ENCODE results near the gene CACNA2D2.

The CACNA2D2 gene

DNA sequence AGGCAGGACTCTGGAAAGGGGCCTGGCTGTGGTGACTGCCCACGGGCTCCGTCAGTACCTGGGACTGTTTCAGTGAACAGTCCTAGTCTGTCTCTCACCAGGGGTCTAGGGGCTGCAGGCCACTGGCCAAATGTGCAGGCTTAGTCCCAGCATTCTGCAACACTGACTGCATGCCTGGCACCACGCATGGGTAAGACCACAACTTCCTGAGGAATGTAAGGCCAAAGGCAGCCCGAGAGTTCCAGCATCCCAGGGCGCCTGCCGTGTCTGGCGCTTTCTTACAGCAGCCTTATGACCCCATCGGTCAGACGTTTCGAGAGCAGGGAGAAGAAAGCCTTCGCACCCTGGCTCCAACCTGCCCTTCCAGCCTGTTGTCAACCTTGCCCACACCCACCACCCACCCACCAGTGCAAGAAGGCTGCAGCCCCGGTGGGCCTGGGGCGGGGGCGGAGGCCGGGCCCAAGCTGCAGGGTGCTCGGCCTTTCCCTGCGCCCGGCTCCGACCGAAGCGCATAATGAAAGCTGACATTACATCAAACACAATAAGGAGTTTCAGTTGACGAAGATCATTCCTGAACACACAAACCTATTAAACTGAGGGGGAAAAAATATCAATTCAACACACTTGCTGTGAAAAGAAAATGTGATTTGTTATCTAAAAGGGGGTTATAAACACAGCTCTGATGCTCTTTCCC is 114.6 kb downstream of the CACNA2D2 start:
- DNase-seq, result no peak

DNA sequence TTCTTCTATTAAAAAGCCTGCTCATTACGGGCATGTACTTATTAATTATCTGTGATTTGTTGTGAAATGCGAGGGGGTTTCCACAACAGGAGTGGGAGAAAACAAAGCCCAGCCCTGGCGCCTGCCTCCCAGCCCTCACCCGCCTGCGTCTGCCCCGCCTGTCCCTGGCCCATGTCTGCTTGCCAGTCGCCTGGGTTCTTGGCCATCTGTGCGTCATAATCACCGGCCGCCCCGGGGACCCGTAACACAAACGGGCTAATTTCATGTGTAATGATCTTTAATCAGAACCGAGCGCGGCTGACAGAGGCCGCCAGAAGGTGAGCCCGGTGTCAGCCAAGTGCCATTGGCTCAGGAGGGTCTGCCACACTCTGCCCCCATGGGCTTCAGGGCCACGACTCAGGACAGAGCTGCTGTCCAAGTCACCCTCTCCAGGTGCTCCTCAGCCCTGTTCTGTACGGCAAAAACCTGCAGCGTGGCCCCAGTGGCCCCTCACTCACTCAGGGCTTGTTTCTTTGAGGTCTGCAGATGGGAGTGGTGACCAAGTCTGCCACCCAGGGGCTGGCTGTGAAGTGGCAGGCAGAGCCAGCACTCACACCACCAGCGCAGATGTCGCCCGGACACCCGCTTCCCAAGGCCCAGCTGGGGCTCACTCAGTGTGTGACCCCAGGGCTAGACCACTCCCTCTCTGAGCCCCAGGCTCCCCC is 115.3 kb downstream of the CACNA2D2 start:
- peak; percentile 58 for DNase-seq

DNA sequence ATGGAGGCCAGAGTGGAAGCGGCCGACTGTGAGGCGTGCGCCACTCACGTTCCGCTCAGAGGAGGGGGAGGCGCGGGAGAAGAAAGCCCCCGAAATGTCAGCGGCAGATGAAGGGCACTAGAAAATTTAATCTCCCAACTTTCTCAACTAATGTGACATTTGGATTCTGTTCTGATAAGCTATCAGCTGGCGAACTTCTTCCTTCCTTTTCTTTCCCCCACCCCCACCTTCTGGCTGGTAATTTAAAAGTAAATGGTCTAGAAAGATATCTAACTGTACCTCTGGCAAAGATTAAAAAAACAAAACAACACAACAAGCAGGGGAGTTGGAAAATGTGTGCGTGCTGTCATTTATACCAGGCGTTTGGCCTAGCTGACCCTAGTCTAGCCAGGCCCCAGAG is 117.7 kb downstream of the CACNA2D2 start:
- peak; percentile 70 for DNase-seq

DNA sequence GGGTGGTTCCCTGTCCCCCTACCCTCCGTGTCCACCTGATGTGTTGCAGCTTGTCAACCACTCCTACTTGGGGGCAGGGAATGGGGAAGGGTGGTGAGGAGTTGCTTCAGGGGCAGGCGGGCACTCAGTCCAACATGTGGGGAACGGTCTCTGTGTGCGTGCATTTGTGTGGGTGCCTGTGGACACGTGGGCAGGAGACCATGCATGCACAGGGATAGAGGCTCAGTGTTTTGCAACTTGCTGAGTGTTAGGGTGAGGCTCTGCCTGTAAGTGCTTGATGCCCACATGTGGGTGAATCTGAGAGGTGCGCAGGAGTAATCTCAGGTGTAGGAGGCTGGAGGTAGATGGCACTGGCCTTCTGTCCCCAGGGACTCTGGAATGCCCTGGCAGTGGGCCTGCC is 119.7 kb downstream of the CACNA2D2 start:
- no peak for DNase-seq

DNA sequence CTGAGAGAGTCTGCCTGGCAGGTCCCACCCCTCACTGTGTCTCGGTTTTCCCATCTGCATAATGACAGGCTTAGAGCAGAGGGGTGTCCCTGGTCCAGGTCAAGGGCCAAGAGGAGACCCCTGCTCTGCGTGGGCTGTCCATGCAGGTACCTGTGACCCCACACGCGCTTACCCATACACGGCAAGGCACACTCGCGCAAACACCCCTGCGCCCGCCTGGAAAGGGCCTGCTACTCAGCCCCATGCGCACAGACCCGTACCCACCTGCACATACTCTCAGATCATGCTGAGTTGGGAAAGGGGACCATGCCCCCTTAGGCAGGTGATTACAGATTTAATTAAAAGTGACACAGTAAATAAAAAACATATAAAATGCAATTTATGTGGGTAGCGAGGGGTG is 120.7 kb downstream of the CACNA2D2 start:
- no peak for DNase-seq

DNA sequence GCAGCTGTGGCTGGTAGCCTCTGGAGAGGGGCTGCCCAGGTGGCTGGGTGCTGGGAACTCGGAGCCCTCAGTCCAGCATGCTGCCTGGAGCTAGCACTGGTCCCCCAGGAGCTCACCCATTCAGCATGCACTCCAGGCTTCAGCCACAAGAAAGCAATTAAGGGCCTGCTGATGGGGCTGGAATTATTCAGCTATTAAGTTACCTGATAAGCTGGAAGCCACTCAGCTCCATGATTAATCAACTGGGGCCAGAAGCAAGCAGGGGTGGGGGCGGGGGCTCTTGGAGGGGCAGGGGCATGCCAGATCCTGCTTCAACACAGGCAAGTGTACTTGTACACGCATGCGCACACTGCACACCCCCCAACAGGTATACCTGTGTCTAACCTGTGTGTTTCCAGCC is 122.1 kb downstream of the CACNA2D2 start:
- DNase-seq, result no peak

DNA sequence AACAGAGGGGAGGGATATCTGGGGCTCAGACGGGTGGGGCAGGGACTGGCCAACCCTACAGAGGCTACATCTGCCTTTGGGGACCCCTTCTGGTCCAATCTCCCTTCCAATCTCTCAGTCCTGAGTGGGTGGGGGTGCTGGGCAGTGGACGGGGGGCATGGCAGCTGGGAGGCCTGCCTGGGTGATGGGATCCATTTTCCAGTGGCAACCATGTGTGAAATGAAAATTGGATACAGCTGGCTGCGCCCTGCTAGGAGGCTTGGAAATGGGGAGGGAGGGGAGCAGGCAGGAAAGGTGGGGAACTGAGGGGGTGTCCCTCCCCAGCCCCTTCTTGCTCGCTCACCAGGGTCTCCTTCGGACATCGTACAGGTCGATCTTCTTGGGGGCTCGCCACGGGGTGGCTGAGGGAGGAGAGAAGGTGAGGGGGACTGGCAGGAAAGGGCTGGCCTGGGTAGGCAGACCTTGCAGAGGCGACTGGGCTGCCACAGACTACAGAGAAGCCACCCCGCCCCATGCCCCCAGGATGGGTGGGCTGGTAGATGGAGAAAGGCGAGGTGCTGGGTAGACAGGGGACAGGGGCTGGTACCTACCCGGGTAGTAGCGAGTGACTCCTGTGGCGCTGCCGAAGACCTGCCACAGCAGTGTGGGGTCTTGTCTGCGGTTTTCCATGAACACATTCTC is 122.9 kb downstream of the CACNA2D2 start:
- no peak for DNase-seq

DNA sequence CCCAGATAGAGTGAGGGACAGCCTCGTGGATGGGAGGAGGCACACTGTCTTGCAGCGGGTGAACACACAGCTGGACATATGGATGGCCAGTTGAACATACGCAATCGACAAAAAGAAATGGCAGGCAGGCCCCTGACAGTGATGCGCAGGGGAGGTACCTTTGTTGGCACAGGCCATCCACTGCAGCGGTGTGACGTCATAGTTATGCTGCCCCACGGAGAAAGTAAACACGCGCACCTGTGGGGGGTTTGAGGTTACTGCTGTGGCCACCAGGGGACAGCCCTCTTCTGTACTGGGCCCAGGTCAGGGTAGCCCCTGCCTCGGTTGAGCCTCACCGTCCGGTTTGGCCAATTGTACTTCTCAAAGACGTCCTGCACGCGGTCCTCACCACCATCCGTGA is 124.7 kb downstream of the CACNA2D2 start:
- DNase-seq, result no peak

DNA sequence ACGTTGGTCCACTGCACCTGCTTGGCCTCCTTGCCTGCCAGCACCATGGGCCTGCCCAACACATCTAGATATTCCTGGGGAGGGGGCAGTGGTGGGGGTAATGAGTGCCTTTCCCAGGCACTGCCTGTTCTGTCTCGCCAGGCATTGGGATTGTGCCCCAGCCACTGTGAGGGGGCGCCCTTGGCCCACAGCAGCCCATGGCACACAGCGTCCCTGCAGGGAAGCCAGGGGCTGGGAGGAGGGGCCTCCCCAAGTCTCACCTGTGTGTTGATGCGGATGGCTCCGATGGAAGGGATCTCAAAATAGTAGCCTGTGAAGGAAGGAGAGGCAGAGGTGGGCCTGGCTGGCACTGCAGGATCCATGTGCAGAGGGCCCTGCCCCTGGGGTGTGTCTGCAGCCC is 125.4 kb downstream of the CACNA2D2 start:
- no peak for DNase-seq

DNA sequence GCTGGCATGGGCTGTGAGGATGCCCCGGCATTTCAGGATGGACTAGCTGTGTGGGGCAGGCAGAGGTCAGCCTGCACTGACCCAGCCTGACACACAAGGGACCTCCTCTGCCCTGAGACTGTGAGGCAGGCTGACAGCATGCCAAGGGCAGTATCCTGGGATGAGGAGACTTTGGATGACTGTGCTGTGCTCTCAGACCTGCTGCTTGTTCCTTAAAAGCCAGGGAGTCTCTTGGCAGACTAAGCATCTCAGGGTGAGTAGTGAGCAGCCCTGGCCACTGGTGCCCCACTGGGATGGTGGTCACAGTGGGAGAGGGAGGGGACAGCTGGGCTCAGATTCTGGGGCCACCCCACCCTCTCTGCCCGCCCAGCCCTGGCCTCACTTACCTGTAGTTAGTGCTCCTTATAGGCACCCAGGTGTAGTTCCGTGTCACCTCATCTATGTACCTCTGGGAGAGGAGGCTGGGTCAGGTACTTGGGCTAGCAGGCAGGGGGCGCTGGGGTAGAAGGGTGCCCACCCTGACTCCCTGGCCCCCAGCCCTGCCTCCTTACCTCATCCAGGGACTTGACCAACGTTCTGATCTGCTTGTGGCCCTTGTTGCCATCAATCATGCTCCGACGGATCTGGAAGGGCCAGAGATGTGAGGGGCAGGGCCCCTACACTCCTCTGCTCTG is 128.0 kb downstream of the CACNA2D2 start:
- no peak for DNase-seq

DNA sequence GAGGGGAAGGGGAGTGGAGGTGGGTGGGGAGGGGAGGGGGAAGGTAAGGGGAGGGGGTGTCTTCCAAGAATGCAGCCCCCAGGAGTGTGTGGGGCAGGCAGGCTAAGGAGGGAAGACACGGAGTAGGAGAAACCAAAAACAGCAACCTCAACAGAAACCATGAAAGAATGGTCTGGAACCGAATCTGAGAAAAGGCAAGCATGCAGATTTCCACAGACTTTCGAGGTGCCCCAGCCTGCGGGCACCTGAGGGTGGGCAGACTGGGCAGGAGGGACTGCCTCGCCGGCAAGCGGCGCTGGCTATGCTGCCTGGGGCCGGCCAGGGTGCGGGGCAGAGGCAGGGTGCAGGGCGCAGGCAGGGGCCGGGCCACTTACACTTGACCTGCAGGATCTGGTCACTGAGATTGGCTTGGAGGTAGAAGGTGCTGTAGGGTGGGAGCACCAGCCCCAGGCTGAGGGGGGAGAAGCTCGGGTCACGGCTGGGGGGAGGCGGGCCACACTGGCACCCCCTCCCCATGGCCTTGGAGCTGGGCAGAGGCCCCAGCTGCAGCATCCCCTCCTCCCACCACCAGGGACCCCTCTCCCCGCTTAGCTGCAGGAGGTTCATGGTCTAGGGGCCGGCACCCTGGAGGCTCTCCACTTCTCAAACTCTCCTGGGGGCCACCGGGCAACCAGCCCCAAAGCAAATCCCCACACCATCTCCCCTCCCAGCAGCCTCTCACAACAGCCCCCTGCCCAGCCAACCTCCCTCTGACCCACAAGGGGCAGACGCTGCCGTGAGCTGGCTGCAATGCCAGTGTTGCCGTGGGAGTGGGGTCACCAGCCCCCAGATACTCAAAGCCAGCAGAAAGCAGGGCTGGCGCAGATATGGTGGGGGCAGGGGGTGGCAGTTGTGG is 128.8 kb downstream of the CACNA2D2 start:
- no peak for DNase-seq

DNA sequence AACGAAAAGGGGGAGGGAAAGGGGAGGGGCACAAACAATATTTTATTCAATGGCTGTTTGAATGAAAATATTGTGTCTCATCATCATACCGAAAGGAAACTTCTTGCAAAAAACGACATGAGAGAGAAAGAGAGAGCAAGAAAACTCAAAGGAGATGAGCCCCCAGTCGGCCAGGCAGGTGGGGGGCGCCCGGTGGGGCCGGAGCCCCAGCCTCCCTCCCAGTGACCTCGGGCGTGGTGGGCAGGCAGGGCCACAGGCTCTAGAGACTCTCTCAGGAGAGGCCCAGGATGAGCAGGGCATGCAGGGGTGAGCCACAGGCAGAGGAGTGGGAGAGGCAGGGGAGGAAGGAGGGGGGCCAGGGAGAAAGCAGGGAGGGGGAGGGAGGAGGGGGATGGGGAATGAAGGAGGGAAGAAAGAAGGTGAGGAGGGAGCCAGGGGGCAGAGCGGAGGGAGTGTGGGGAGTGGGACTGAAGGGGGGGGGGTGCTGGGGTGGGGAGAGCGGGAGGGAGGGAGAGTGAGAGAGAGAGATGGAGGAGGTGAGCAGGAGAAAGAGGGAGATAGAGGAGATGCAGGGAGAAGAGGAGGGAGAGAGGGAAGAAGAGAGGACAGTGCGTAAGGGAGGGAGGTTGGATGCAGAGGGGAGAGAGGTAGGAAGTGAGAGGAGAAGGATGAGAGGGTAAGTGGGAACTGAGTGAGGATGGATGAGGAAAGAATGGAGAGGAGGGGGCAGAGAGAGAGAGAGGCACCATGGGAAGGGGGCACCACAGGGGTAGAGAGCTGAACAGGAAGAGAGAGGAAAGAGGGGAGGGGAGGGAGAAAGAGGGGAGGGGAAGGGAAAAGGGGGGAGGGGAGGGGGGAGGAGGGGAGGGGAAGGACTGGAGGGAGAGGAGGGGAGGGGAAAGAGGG is 130.0 kb downstream of the CACNA2D2 start:
- DNase-seq, result no peak

DNA sequence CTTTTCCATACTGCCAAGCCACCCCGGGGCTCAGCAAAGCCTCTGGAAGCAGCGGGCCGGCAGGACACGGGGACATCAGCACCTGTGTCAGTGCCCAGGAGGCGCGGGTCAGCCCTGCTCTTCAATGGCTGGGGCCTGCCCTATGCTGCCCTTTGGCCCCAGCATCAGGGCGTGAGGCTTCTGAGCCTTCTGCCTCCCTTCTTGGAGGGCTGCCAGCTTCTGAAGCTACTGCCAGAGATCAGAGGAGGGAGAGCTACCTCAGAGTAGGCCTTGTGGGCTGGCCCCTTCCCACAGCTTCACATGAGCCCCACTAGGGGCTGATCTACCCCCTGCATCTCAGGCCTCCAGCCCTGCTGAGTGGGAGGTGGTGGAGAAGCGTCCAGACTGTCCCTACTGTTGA is 131.1 kb downstream of the CACNA2D2 start:
- peak; percentile 82 for DNase-seq

DNA sequence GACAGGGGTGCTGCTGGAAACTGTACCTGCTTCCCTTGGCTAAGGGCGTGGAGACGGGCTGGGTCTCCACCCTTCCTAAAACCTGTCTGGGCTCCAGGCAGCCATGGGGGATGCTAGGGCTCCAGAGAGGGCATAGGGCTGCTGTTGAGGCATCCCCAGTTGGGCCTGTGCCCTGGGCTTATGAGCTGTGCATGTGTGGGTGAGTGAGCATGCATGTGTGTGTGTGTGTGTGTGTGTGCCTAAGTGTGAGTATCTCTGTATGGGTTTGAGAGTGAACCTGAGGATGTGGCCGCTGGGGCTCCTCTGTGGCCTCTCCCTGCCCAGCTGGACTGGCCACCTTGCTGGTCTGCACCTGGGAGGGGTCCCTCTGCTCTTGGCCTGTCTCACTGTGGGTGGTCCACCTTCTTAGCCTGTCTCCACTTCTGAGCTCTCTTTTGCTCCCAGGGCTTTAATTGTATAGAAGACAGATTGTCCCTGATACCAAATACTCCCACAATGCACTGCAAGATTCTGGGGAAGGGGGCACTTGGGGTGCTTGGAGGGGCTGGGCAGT is 132.2 kb downstream of the CACNA2D2 start:
- no peak for DNase-seq

DNA sequence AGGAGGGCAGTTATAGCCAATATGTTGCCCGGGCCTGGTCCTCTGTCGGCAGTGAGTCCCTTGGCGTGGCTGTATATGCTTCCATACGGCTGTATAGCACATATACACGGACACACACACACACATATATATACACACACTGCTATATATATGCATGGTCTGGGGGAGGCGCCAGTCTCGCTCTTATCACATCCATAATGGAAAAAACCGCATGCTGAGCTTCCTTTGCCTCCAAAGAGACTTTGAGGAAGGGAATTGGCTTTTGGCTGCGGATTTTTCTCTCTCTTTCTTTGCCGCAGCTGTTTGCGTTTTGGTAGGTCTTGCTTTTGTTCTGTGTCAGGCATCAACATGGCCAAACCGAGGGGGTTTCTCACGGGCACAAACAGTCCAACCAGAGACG is 132.8 kb downstream of the CACNA2D2 start:
- DNase-seq, result peak; percentile 72

DNA sequence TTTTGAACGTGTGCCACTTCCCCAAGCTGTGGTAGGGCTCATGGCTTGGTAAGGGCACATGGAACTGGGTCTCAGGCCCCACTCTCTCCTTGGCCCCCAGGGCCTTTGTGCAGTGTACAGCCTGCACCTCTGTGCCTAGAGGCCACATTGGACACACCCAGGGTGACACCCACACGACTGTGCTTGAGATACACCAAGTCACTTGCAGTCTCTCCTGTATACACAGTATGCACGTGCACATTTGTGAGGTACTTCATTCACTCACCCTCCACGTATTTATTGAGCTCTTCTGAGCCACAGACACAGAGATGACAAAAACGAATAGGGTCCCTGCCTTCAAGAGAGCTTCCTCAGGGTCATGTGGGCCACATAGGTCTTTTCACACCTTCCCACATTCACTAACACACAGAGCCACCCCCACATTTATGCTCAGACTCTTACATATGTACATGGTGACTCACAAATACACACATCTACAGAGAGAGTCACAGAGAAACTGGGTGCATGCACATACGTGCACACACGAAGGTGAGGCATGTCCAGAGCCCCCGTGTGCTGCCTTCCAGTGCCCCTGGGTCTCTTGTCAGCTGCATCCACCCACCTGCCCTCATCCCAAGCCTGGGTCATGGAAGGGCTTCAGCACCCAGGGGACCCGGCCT is 134.3 kb downstream of the CACNA2D2 start:
- DNase-seq, result no peak

DNA sequence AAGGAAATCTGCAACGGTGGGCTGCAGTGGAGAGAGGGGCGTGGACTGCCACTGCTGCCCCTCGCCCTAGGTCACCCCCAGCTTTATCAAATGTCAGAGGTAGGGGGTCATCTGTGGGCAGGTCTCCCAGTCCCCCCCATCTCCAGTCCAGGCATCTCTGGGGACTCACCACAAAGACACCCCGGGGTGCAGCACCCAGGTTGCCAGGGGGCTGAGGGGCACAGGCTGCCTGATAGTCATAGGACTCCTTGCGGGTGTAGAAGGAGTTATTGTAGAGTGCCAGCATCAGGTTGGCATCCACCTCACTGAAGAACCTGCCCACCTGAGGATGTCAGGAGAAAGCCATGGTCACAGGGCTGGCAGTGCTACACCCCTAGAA is 137.6 kb downstream of the CACNA2D2 start:
- DNase-seq, result no peak

DNA sequence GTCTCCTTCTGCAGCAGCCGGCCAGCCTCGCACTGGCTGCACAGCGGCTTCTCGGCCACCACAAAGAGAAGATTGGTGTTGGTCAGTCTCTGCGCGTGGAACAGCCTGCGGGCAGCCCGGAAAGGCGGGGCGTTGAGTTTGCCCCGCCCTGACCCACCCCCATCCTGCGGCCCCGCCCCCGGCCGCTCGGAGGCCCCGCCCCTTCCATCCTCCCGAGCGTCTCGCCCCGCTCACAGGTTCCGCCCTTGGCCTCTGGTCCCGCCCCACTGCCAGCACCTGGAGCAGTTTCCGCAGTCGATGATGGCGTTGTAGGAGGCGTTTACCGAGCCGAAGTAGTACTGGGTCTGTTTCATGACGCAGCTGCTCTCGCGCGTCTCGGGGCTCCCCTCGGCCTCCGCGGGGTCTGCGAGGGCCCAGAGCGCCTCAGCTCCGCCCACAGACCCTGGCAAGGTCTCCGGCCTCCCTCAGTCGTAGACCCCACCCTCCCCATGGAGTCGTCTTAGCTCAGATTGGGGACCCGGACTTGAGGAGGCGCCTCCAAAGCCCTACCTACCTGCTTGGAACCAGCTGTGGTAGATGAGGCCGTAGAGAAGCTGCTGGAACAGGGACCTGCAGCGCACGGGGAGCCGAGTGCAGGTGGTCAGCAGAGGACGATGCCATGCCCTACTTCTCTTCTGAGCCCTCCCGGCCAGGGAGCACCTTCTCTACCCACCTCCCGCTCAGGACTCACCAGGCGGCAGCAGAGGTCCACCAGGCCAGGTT is 138.2 kb downstream of the CACNA2D2 start:
- DNase-seq, result peak; percentile 91

DNA sequence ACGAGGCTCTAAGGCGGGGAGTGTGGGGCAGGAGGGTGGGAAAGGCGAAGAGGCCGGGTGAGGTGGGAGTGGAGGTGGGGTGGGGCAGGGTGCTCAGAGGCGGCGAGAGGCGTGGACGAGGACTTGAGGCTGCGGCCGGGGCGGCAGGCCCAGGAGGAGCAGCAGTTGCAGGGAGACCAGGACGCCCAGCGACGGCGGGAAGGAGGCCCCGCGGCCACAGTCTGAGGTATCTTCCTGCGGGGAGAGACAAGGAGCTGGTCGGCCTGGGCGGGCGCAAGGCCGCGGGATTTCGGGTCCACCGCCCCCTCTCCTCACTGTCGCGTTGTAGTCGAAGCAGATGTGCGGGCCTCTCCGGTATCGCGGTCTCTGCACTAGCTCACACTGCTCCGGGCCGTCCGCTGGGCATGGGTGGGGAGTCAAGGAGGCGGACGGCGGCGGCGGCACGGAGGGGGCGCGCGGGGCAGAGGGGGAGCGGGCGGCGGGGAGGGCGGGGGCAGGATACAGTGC is 138.8 kb downstream of the CACNA2D2 start:
- peak; percentile 45 for DNase-seq

DNA sequence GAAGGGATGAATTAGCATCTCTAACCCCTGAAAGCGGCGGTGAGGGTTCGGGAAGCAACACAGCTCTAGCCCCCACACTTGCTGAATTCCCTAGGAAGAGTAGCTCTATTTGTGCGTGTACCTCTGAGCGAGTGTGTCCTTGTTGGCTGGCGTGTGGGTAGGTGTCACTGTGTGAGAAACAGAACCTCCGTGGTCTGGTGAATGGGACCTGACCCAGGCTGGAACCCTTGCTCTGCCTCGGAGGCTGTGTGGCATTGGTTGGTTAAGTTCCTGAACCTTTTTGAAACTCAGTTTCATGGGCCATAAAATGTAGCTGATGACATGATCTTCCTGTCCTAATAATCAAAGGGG is 143.7 kb downstream of the CACNA2D2 start:
- no peak for DNase-seq

All from hematopoietic multipotent progenitor cell treated with erythropoietin and hydrocortisone succinate and interleukin-3 and kit ligand, for 4 days (in vitro differentiated cells).